Fibroblast of villous mesenchyme (primary cell): ENCODE measurements around the gene CNTNAP2. TPM values are rescaled to one million over a fixed set of nuclear protein-coding genes. Genes with fewer than 3 reads are reported as not detected.

Experiments
- DNase-seq: peaks from one replicate; pipeline ENCODE4 v3.0.0-alpha.2; 2010; ENCODE audit warnings: low read depth
- H3K4me3 ChIP-seq: 2 replicates; pipeline ENCODE4 v1.5.1; 2011; ENCODE audit warnings: low read depth, mild to moderate bottlenecking, low read length
- CTCF ChIP-seq: IDR thresholded peaks from 2 replicates; pipeline ENCODE4 v1.5.1; 2012; ENCODE audit warnings: low read depth, mild to moderate bottlenecking, low read length; ENCODE audit not compliant: insufficient read depth
- total RNA-seq: library from RNA; depleted of rRNA; stranded (reverse); fragments of >200 nt; gene quantifications from 2 replicates; pipeline ENCODE4 v1.2.3, GENCODE V29; 2012

Gene CNTNAP2
- total RNA-seq, 1 donor = not detected

GRCh38 chr7:148337995-148338747 lies 2221.6 kb downstream of the CNTNAP2 start:
- TF ChIP-seq CTCF = no peak
- no peak for DNase-seq

GRCh38 chr7:148340438-148341280 lies 2224.1 kb downstream of the CNTNAP2 start:
- no peak for DNase-seq
- TF ChIP-seq CTCF = no peak
- H3K4me3 ChIP-seq = no peak overlapping the region

More at GRCh38 chr7:148337995-148338747, 2221.6 kb downstream of the CNTNAP2 start:
- H3K4me3 ChIP-seq = no peak overlapping the region

GRCh38 chr7:148344406-148344805 lies 2227.8 kb downstream of the CNTNAP2 start:
- TF ChIP-seq CTCF = no peak
- no peak for DNase-seq
- no peak overlapping the region for H3K4me3 ChIP-seq

GRCh38 chr7:148347981-148348380 lies 2231.4 kb downstream of the CNTNAP2 start:
- DNase-seq = no peak
- no peak for TF ChIP-seq CTCF
- H3K4me3 ChIP-seq = no peak overlapping the region

GRCh38 chr7:148348466-148348865 lies 2231.9 kb downstream of the CNTNAP2 start:
- H3K4me3 ChIP-seq = no peak overlapping the region
- TF ChIP-seq CTCF = no peak
- DNase-seq = no peak

GRCh38 chr7:148356303-148356702 lies 2239.7 kb downstream of the CNTNAP2 start:
- no peak overlapping the region for H3K4me3 ChIP-seq
- no peak for DNase-seq
- no peak for TF ChIP-seq CTCF
